ENCODE data around the gene EXOC3.

GRCh38 chr5:457195-457961 lies 14.4 kb downstream of the EXOC3 start:
- TF ChIP-seq CTCF (IDR thresholded peaks at IDR 0.05; ENCODE audit: insufficient read depth, low read length) (no peak), POLR2AphosphoS5 (IDR thresholded peaks at IDR 0.05; ENCODE audit: low read depth) (no peak), GABPA (IDR thresholded peaks at IDR 0.05; ENCODE audit: low read depth) (no peak)

All from HL-60 (cell line).